Activated CD8-positive, alpha-beta T cell treated with anti-CD3 and anti-CD28 coated beads for 36 hours (primary cell): ENCODE results near the gene STH. TPM values are rescaled to one million over a fixed set of nuclear protein-coding genes. Genes with fewer than 3 reads are reported as not detected.

Experiments
- ATAC-seq: fragments of 200-7000 bp; cut with Tn5 transposase; one replicate; pipeline ENCODE4 v1.10.0; 2021; ENCODE audit warnings: mild to moderate bottlenecking, moderate library complexity
- CTCF ChIA-PET: fragments of 350-600 bp; sonication (Branson Sonifier 250); formaldehyde crosslinking; loops from one replicate; lab custom pipeline; 2021; ENCODE audit warnings: antibody characterized with exemption; lab: Charles Lee
- POLR2A ChIA-PET: fragments of 350-600 bp; sonication (Branson Sonifier 250); formaldehyde crosslinking; loops from one replicate; lab custom pipeline; 2021; ENCODE audit warnings: antibody characterized with exemption; lab: Charles Lee
- DNase-seq: peaks from one replicate; pipeline ENCODE4 v3.0.0-alpha.2; 2020
- H3K27ac Mint-ChIP-seq: one replicate; pipeline ENCODE4 v1.8.0; 2021; ENCODE audit warnings: mild to moderate bottlenecking, mixed read lengths
- H3K27me3 Mint-ChIP-seq: one replicate; pipeline ENCODE4 v1.8.0; 2021; ENCODE audit warnings: mixed read lengths
- H3K36me3 Mint-ChIP-seq: one replicate; pipeline ENCODE4 v1.8.0; 2021; ENCODE audit warnings: low read depth, mixed read lengths
- H3K4me1 Mint-ChIP-seq: one replicate; pipeline ENCODE4 v1.8.0; 2021; ENCODE audit warnings: low read depth, mixed read lengths
- H3K4me3 Mint-ChIP-seq: one replicate; pipeline ENCODE4 v1.8.0; 2021; ENCODE audit warnings: mild to moderate bottlenecking, moderate library complexity, mixed read lengths
- H3K9me3 Mint-ChIP-seq: one replicate; pipeline ENCODE4 v1.8.0; 2021; ENCODE audit warnings: mixed read lengths
- intact Hi-C: fragments of 100-400 bp; cut with micrococcal nuclease; formaldehyde crosslinking; loops from one replicate; pipeline ENCODE4 v1.10.0; 2022
- total RNA-seq, 2 experiments: library from RNA; stranded (reverse); gene quantifications; one replicate each; pipeline ENCODE4 v1.2.3, GENCODE V29; 2021
- TF ChIP-seq, protein P1 (sequence below): fragments of 200-600 bp; IDR thresholded peaks from one replicate; pipeline ENCODE4 v1.8.0; 2022; ENCODE audit warnings: antibody characterized with exemption, mild to moderate bottlenecking

The STH gene
- total RNA-seq, 2 experiments from 2014 or later: not detected

GRCh38 chr17:45965812-45966211 is 33.2 kb upstream of the STH start:
- Mint-ChIP-seq H3K4me1 (no peaks in the 10 kb centered on the region), H3K27me3 (peaks cover 13% of the 10 kb centered on the region), H3K27ac (no peak overlapping the region), H3K4me3 (no peak overlapping the region), H3K9me3 (no peaks in the 10 kb centered on the region), H3K36me3 (no peaks in the 10 kb centered on the region)
- TF ChIP-seq, protein P1, sequence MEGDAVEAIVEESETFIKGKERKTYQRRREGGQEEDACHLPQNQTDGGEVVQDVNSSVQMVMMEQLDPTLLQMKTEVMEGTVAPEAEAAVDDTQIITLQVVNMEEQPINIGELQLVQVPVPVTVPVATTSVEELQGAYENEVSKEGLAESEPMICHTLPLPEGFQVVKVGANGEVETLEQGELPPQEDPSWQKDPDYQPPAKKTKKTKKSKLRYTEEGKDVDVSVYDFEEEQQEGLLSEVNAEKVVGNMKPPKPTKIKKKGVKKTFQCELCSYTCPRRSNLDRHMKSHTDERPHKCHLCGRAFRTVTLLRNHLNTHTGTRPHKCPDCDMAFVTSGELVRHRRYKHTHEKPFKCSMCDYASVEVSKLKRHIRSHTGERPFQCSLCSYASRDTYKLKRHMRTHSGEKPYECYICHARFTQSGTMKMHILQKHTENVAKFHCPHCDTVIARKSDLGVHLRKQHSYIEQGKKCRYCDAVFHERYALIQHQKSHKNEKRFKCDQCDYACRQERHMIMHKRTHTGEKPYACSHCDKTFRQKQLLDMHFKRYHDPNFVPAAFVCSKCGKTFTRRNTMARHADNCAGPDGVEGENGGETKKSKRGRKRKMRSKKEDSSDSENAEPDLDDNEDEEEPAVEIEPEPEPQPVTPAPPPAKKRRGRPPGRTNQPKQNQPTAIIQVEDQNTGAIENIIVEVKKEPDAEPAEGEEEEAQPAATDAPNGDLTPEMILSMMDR: no peak
- CTCF ChIA-PET: interaction anchor here (1.9 kb wide), 1 partner anchor 14 kb away, joined by 4 read pairs; no protein-coding TSS in a partner anchor
- POLR2A ChIA-PET: no interaction called here
- DNase-seq (no peak), ATAC-seq (no peak)
- intact Hi-C loops: no loop called here

- POLR2A ChIA-PET: no interaction called here
- intact Hi-C loops: no loop called here
- Mint-ChIP-seq H3K4me3 (no peak overlapping the region), H3K27me3 (peaks cover 13% of the 10 kb centered on the region), H3K4me1 (no peaks in the 10 kb centered on the region), H3K36me3 (no peaks in the 10 kb centered on the region), H3K9me3 (no peaks in the 10 kb centered on the region), H3K27ac (no peak overlapping the region)
- no peak for ATAC-seq
- TF ChIP-seq, protein P1: no peak
- DNase-seq: no peak
- CTCF ChIA-PET: interaction anchor here (1.0 to 1.9 kb wide), 2 partner anchors 13 to 18 kb away, joined by 4 read pairs; no protein-coding TSS in a partner anchor
These were observed 32.3 kb upstream of the STH start for GRCh38 chr17:45966606-45967280.

GRCh38 chr17:45967378-45967777 is 31.7 kb upstream of the STH start:
- DNase-seq (no peak), ATAC-seq (no peak)
- Mint-ChIP-seq H3K27me3 (peaks cover 15% of the 10 kb centered on the region), H3K4me1 (no peaks in the 10 kb centered on the region), H3K9me3 (peaks cover 2% of the 10 kb centered on the region), H3K36me3 (no peaks in the 10 kb centered on the region), H3K4me3 (no peak overlapping the region), H3K27ac (no peak overlapping the region)
- CTCF ChIA-PET: interaction anchor here (1.0 to 1.9 kb wide), 2 partner anchors 12 to 18 kb away, joined by 4 read pairs; no protein-coding TSS in a partner anchor
- POLR2A ChIA-PET: no interaction called here
- TF ChIP-seq, protein P1: no peak
- intact Hi-C loops: no loop called here

DNA sequence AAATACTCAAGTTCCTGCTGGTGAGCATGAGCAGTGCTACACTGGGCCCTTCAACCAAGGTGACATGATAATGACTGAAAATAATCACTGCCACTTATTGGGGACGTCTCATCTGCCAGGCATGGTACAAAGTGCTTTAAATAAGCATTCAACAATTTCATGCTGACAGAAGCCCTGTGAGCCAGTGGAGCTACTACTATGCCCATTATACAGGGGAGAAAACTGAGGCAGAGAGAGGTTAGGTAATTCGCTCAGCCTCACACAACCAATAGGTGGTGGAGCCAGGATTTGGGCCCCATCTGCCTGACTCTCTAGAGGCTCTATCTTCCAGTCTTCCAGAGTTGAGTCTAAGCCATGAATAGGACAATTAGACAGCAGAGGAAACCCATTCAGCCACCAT is 30.3 kb upstream of the STH start:
- intact Hi-C loops: no loop called here
- Mint-ChIP-seq H3K27ac (no peak overlapping the region), H3K4me3 (no peak overlapping the region), H3K27me3 (peaks cover 17% of the 10 kb centered on the region), H3K4me1 (no peaks in the 10 kb centered on the region), H3K36me3 (no peaks in the 10 kb centered on the region), H3K9me3 (peaks cover 2% of the 10 kb centered on the region)
- TF ChIP-seq, protein P1: no peak
- ChIA-PET CTCF (no interaction called here), POLR2A (no interaction called here)
- DNase-seq (no peak), ATAC-seq (no peak)

- ATAC-seq (no peak), DNase-seq (no peak)
- intact Hi-C loops: no loop called here
- Mint-ChIP-seq H3K4me3 (no peak overlapping the region), H3K9me3 (peaks cover 2% of the 10 kb centered on the region), H3K27ac (no peak overlapping the region), H3K36me3 (no peaks in the 10 kb centered on the region), H3K4me1 (no peaks in the 10 kb centered on the region), H3K27me3 (peaks cover 17% of the 10 kb centered on the region)
- TF ChIP-seq, protein P1: no peak
- POLR2A ChIA-PET: no interaction called here
- CTCF ChIA-PET: no interaction called here
These were observed 29.3 kb upstream of the STH start for GRCh38 chr17:45969726-45970125.
